Femur (tissue), 1 donor: ENCODE data around the gene PLD2.
"Not testable (repeated sequence)": the region's sequence is repeated elsewhere in the genome, so short reads cannot be mapped to it uniquely, and the experiment has no call there.

ENCODE experiments used
- DNase-seq: peaks from one replicate; pipeline ENCODE4 v3.0.0-alpha.2; 2017

The PLD2 gene

GRCh38 chr17:4795168-4795567, 11.8 kb upstream of the PLD2 start:
- DNase-seq, result no peak

GRCh38 chr17:4796552-4796920, 10.4 kb upstream of the PLD2 start:
- no peak for DNase-seq

GRCh38 chr17:4800462-4801196, 6.3 kb upstream of the PLD2 start:
- DNase-seq, result no peak

- no peak for DNase-seq
Measured at GRCh38 chr17:4802228-4802627, 4.7 kb upstream of the PLD2 start, which contains the start of gene C17orf114. Gene C17orf114 (minus strand): TSS chr17:4802328.

GRCh38 chr17:4806456-4806776, 536 bp upstream of the PLD2 start:
- no peak for DNase-seq

- DNase-seq, result peak; percentile 52
Measured at GRCh38 chr17:4807605-4808377, 839 bp downstream of the PLD2 start.

GRCh38 chr17:4808378-4808767, 1.4 kb downstream of the PLD2 start:
- peak; percentile 66 for DNase-seq

GRCh38 chr17:4810696-4811290, 3.8 kb downstream of the PLD2 start:
- DNase-seq, result no peak

- DNase-seq, result no peak
Measured at GRCh38 chr17:4811471-4811870, 4.5 kb downstream of the PLD2 start.

- no peak for DNase-seq
Measured at GRCh38 chr17:4812690-4813089, 5.7 kb downstream of the PLD2 start.

GRCh38 chr17:4815043-4815675, 8.2 kb downstream of the PLD2 start:
- no peak for DNase-seq

GRCh38 chr17:4816826-4817225, 9.9 kb downstream of the PLD2 start:
- no peak for DNase-seq

GRCh38 chr17:4818276-4818675, 11.3 kb downstream of the PLD2 start:
- no peak for DNase-seq

- no peak for DNase-seq
Measured at GRCh38 chr17:4822835-4823234, 15.9 kb downstream of the PLD2 start.

- no peak for DNase-seq
Measured at GRCh38 chr17:4823373-4824089, 16.6 kb downstream of the PLD2 start.

- DNase-seq, result no peak
Measured at GRCh38 chr17:4827399-4827798, 20.4 kb downstream of the PLD2 start.

- DNase-seq, result not testable (repeated sequence)
Measured at GRCh38 chr17:4832829-4833177, 25.9 kb downstream of the PLD2 start.

GRCh38 chr17:4833178-4833940, 26.4 kb downstream of the PLD2 start, which contains the start of gene MINK1:
Gene MINK1 (plus strand): TSS chr17:4833340. CDS start chr17:4833584, 244 bp downstream.
- peak; percentile 94 for DNase-seq

- peak; percentile 56 for DNase-seq
Measured at GRCh38 chr17:4833941-4834680, 27.2 kb downstream of the PLD2 start.

GRCh38 chr17:4834681-4835020, 27.7 kb downstream of the PLD2 start:
- no peak for DNase-seq

- DNase-seq, result no peak
Measured at GRCh38 chr17:4836221-4836620, 29.3 kb downstream of the PLD2 start.
